ENCODE results near the gene IGSF9B.

- TF ChIP-seq CTCF (optimal IDR thresholded peaks at IDR 0.05 in 1 of 3, IDR thresholded peaks at IDR 0.05 in 1 of 3, conservative IDR thresholded peaks at IDR 0.05 in 1 of 3; ENCODE audit: extremely low read depth in 1 of 3, insufficient read depth in 2 of 3, low read length in 3 of 3) (peak in 1 of 3 experiments; percentile 1), EZH2 (IDR thresholded peaks at IDR 0.05; ENCODE audit: low read length) (no peak)
Measured at GRCh38 chr11:133995066-133995465, 38.3 kb upstream of the IGSF9B start.

Measured in keratinocyte (primary cell).